ENCODE data around the gene GSTA3. TPM values are rescaled to one million over a fixed set of nuclear protein-coding genes. Genes with fewer than 3 reads are reported as not detected.

The GSTA3 gene
- polyA plus RNA-seq, 1 of the 3 experiments (the other 2 are of a cell fraction), result not detected

DNA sequence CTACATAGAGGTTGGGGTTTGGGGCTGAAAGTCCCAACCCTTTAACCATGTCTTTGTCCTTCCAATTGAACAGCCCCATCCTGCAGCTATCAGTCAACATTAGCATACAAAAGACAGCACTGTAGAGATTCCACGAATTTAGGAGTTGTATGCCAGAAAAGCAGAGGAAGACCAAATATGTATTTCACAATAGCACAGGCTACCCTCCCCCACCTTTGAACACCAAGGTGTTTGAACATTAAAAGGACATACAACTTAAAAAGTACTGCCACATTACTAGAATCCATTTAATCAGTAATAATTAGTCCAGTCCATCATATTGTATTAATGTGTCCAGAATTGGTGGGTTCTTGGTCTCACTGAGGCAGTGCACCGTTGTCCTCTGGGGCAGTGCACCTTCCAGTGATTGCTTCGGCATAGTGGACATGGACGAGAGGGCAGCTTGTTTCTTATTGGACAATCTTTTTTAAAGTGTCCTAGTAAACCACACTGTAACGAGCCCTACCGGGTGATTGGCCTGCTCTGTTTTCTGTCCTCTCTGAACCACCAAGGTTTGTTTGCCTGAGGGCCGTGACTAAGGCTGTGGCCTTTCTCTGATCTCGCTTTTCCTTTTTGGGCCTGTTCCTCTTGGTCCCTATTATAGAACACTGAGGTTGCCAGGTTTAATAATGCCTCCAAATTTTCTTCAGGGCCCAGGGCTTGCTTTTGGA, 49.2 kb upstream of the GSTA3 start:
- Histone ChIP-seq H3K36me3 (replicated peaks in 1 of 2; ENCODE audit: control insufficient read depth in 1 of 2, insufficient read depth in 2 of 2, low read length in 1 of 2) (no peaks in the 10 kb centered on the region), H4K20me1 (ENCODE audit: insufficient read depth) (no peaks in the 10 kb centered on the region), H3K79me2 (ENCODE audit: insufficient read depth) (no peaks in the 10 kb centered on the region), H3K4me1 (ENCODE audit: control insufficient read depth in 1 of 2, insufficient read depth in 2 of 2, low read depth in 1 of 2, low read length in 1 of 2) (no peaks in the 10 kb centered on the region), H3K9ac (no peak overlapping the region), H2AFZ (ENCODE audit: low read depth) (no peak overlapping the region), H3K4me3 (ENCODE audit: low read depth in 2 of 2, low read length in 1 of 2) (no peak overlapping the region), H3K9me3 (no peaks in the 10 kb centered on the region), H3K27ac (ENCODE audit: low read depth in 2 of 2, low read length in 1 of 2) (no peak overlapping the region), H3K27me3 (ENCODE audit: insufficient read depth) (no peaks in the 10 kb centered on the region), H3K9me2 (no peaks in the 10 kb centered on the region), H3F3A (replicated peaks; ENCODE audit: insufficient read depth) (no peaks in the 10 kb centered on the region), H3K4me2 (no peak overlapping the region)
- DNase-seq, result no peak
- 63% methylated on average over 8 of the region's 8 CpGs for WGBS (ENCODE audit: low lambda C conversion rate)
- POLR2A ChIA-PET, result no interaction called here
- CTCF ChIA-PET, result interaction anchor here (1.1 kb wide), 1 partner anchor 31 kb away, joined by 3 read pairs; no protein-coding TSS in a partner anchor
- TF ChIP-seq, protein P1, sequence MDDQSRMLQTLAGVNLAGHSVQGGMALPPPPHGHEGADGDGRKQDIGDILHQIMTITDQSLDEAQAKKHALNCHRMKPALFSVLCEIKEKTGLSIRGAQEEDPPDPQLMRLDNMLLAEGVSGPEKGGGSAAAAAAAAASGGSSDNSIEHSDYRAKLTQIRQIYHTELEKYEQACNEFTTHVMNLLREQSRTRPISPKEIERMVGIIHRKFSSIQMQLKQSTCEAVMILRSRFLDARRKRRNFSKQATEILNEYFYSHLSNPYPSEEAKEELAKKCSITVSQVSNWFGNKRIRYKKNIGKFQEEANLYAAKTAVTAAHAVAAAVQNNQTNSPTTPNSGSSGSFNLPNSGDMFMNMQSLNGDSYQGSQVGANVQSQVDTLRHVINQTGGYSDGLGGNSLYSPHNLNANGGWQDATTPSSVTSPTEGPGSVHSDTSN (IDR thresholded peaks at IDR 0.05), result no peak
- TF ChIP-seq RFX5 (IDR thresholded peaks at IDR 0.05; ENCODE audit: low read length), result no peak
- no peak for TF ChIP-seq MXI1 (IDR thresholded peaks at IDR 0.05; ENCODE audit: low read depth, low read length)
- TF ChIP-seq, protein P2, sequence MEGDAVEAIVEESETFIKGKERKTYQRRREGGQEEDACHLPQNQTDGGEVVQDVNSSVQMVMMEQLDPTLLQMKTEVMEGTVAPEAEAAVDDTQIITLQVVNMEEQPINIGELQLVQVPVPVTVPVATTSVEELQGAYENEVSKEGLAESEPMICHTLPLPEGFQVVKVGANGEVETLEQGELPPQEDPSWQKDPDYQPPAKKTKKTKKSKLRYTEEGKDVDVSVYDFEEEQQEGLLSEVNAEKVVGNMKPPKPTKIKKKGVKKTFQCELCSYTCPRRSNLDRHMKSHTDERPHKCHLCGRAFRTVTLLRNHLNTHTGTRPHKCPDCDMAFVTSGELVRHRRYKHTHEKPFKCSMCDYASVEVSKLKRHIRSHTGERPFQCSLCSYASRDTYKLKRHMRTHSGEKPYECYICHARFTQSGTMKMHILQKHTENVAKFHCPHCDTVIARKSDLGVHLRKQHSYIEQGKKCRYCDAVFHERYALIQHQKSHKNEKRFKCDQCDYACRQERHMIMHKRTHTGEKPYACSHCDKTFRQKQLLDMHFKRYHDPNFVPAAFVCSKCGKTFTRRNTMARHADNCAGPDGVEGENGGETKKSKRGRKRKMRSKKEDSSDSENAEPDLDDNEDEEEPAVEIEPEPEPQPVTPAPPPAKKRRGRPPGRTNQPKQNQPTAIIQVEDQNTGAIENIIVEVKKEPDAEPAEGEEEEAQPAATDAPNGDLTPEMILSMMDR (IDR thresholded peaks at IDR 0.05), result no peak
- no peak for TF ChIP-seq EZH2phosphoT487 (IDR thresholded peaks at IDR 0.05; ENCODE audit: borderline replicate concordance, low read depth)
- TF ChIP-seq JUND (IDR thresholded peaks at IDR 0.05), result no peak
- no peak for TF ChIP-seq FOXJ3 (CRISPR knock-in tag; IDR thresholded peaks at IDR 0.05)
- no peak for TF ChIP-seq RCOR1 (IDR thresholded peaks at IDR 0.05; ENCODE audit: low read length)
- TF ChIP-seq, protein P3, sequence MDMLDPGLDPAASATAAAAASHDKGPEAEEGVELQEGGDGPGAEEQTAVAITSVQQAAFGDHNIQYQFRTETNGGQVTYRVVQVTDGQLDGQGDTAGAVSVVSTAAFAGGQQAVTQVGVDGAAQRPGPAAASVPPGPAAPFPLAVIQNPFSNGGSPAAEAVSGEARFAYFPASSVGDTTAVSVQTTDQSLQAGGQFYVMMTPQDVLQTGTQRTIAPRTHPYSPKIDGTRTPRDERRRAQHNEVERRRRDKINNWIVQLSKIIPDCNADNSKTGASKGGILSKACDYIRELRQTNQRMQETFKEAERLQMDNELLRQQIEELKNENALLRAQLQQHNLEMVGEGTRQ (IDR thresholded peaks at IDR 0.05; ENCODE audit: borderline replicate concordance, low read depth, low read length), result no peak
- no peak for TF ChIP-seq FOXM1 (IDR thresholded peaks at IDR 0.05; ENCODE audit: low read depth)
- TF ChIP-seq ELF1 (IDR thresholded peaks at IDR 0.05), result no peak
- TF ChIP-seq FOSL2 (IDR thresholded peaks at IDR 0.05; ENCODE audit: borderline replicate concordance, low read depth), result no peak
- TF ChIP-seq RAD21 (IDR thresholded peaks at IDR 0.05; ENCODE audit: low read length), result no peak
- no peak for TF ChIP-seq SIN3A (IDR thresholded peaks at IDR 0.05; ENCODE audit: borderline replicate concordance, low read depth, low read length)
- TF ChIP-seq GABPA (IDR thresholded peaks at IDR 0.05; ENCODE audit: low read depth), result no peak
- TF ChIP-seq, protein P4, sequence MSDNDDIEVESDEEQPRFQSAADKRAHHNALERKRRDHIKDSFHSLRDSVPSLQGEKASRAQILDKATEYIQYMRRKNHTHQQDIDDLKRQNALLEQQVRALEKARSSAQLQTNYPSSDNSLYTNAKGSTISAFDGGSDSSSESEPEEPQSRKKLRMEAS (IDR thresholded peaks at IDR 0.05; ENCODE audit: low read depth), result no peak
- TF ChIP-seq, protein P5, sequence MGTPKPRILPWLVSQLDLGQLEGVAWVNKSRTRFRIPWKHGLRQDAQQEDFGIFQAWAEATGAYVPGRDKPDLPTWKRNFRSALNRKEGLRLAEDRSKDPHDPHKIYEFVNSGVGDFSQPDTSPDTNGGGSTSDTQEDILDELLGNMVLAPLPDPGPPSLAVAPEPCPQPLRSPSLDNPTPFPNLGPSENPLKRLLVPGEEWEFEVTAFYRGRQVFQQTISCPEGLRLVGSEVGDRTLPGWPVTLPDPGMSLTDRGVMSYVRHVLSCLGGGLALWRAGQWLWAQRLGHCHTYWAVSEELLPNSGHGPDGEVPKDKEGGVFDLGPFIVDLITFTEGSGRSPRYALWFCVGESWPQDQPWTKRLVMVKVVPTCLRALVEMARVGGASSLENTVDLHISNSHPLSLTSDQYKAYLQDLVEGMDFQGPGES (IDR thresholded peaks at IDR 0.05; ENCODE audit: low read depth, low read length), result no peak
- no peak for TF ChIP-seq EP300 (IDR thresholded peaks at IDR 0.05; ENCODE audit: borderline replicate concordance in 1 of 2, low read depth in 1 of 2, low read length in 1 of 2)

All from SK-N-SH (cell line).